TTC549 (cell line): Measurements from ENCODE around the gene PAQR5.
A peak's percentile ranks its signal among the peaks of the same experiment; 100 is the strongest.
"Not testable (repeated sequence)": the region's sequence is repeated elsewhere in the genome, so short reads cannot be mapped to it uniquely, and the experiment has no call there.

Source experiments
- FAIRE-seq: peaks from 2 replicates; lab custom pipeline; 2012; peaks lifted over from hg19 to GRCh38; lab: Jason Lieb, UNC

The PAQR5 gene

GRCh38 chr15:69424748-69425413 lies 126.2 kb downstream of the PAQR5 start:
- no peak for FAIRE-seq

- no peak for FAIRE-seq
Measured at GRCh38 chr15:69433831-69434230, 135.1 kb downstream of the PAQR5 start.

- no peak for FAIRE-seq
Measured at GRCh38 chr15:69434238-69434637, 135.5 kb downstream of the PAQR5 start.

- FAIRE-seq, result no peak
Measured at GRCh38 chr15:69434679-69435078, 136.0 kb downstream of the PAQR5 start.

GRCh38 chr15:69435985-69436384 lies 137.3 kb downstream of the PAQR5 start:
- no peak for FAIRE-seq

GRCh38 chr15:69436951-69437350 lies 138.2 kb downstream of the PAQR5 start:
- no peak for FAIRE-seq

GRCh38 chr15:69439623-69440022 lies 140.9 kb downstream of the PAQR5 start:
- FAIRE-seq, result no peak

- FAIRE-seq, result no peak
Measured at GRCh38 chr15:69443032-69443611, 144.4 kb downstream of the PAQR5 start.

GRCh38 chr15:69444686-69445085 lies 146.0 kb downstream of the PAQR5 start:
- FAIRE-seq, result no peak

- no peak for FAIRE-seq
Measured at GRCh38 chr15:69446953-69447352, 148.2 kb downstream of the PAQR5 start.

GRCh38 chr15:69450221-69450620 lies 151.5 kb downstream of the PAQR5 start:
- not testable (repeated sequence) for FAIRE-seq

GRCh38 chr15:69450968-69451695 lies 152.4 kb downstream of the PAQR5 start:
- no peak for FAIRE-seq

- no peak for FAIRE-seq
Measured at GRCh38 chr15:69451951-69452691, 153.4 kb downstream of the PAQR5 start.

GRCh38 chr15:69452692-69453521 lies 154.2 kb downstream of the PAQR5 start, which contains the start of gene RPLP1:
Gene RPLP1 (plus strand): TSS chr15:69452818. CDS start chr15:69452949, 131 bp downstream.
- FAIRE-seq, result peak; percentile 66

GRCh38 chr15:69454953-69455352 lies 156.2 kb downstream of the PAQR5 start:
- no peak for FAIRE-seq

GRCh38 chr15:69456208-69457166 lies 157.8 kb downstream of the PAQR5 start:
- FAIRE-seq, result no peak
